BLaER1 (cell line): ENCODE measurements around the gene AMMECR1.

ENCODE experiments used
- H3K27ac ChIP-seq: shearing (Covaris generic); formaldehyde crosslinking; 2 replicates; pipeline ENCODE4 v1.8.1; 2022
- H3K27me3 ChIP-seq: shearing (Covaris generic); formaldehyde crosslinking; 2 replicates; pipeline ENCODE4 v1.8.1; 2022
- H3K36me3 ChIP-seq: shearing (Covaris generic); formaldehyde crosslinking; 2 replicates; pipeline ENCODE4 v1.8.1; 2022
- H3K4me1 ChIP-seq: shearing (Covaris generic); formaldehyde crosslinking; 2 replicates; pipeline ENCODE4 v1.8.1; 2022
- H3K4me2 ChIP-seq: shearing (Covaris generic); formaldehyde crosslinking; 2 replicates; pipeline ENCODE4 v1.8.1; 2022
- H3K4me3 ChIP-seq: shearing (Covaris generic); formaldehyde crosslinking; 2 replicates; pipeline ENCODE4 v1.8.1; 2022
- H3K9ac ChIP-seq: shearing (Covaris generic); formaldehyde crosslinking; 2 replicates; pipeline ENCODE4 v1.8.1; 2022
- H3K9me3 ChIP-seq: shearing (Covaris generic); formaldehyde crosslinking; 2 replicates; pipeline ENCODE4 v1.8.1; 2022
- H4K20me1 ChIP-seq: shearing (Covaris generic); formaldehyde crosslinking; 2 replicates; pipeline ENCODE4 v1.8.1; 2022
- Cebpa-rat ChIP-seq: shearing (Covaris generic); IDR thresholded peaks from 2 replicates; pipeline ENCODE4 v1.8.1; 2022

AMMECR1 gene

GRCh38 chrX:110153896-110154295 is 164.0 kb downstream of the AMMECR1 start:
- TF ChIP-seq Cebpa-rat, result no peak
- Histone ChIP-seq H3K9ac (no peak overlapping the region), H3K4me2 (no peak overlapping the region)

GRCh38 chrX:110153244-110153643 is 164.6 kb downstream of the AMMECR1 start:
- no peak overlapping the region for H3K9ac ChIP-seq
- H3K9me3 ChIP-seq, result no peaks in the 10 kb centered on the region
- no peak overlapping the region for H3K27ac ChIP-seq
- no peaks in the 10 kb centered on the region for H3K36me3 ChIP-seq
- no peaks in the 10 kb centered on the region for H3K4me1 ChIP-seq
- peaks cover 85% of the 10 kb centered on the region for H3K27me3 ChIP-seq
- no peak overlapping the region for H3K4me3 ChIP-seq
- no peak overlapping the region for H3K4me2 ChIP-seq
- peaks cover 26% of the 10 kb centered on the region; the same call in 1 of the 2 replicates for H4K20me1 ChIP-seq
- TF ChIP-seq Cebpa-rat, result no peak

More at GRCh38 chrX:110153896-110154295, 164.0 kb downstream of the AMMECR1 start:
- peaks cover 33% of the 10 kb centered on the region; the same call in 1 of the 2 replicates for H4K20me1 ChIP-seq
- no peak overlapping the region for H3K4me3 ChIP-seq
- H3K27ac ChIP-seq, result no peak overlapping the region
- peaks cover 84% of the 10 kb centered on the region for H3K27me3 ChIP-seq
- no peaks in the 10 kb centered on the region for H3K4me1 ChIP-seq
- no peaks in the 10 kb centered on the region for H3K36me3 ChIP-seq
- H3K9me3 ChIP-seq, result no peaks in the 10 kb centered on the region

GRCh38 chrX:110146521-110146920 is 171.4 kb downstream of the AMMECR1 start:
- H3K4me3 ChIP-seq, result no peak overlapping the region
- no peak overlapping the region for H3K27ac ChIP-seq
- H3K27me3 ChIP-seq, result peaks cover 51% of the 10 kb centered on the region
- no peak overlapping the region for H3K4me2 ChIP-seq
- no peak for TF ChIP-seq Cebpa-rat
- H3K4me1 ChIP-seq, result no peaks in the 10 kb centered on the region
- no peak overlapping the region for H3K9ac ChIP-seq
- H4K20me1 ChIP-seq, result peaks cover 13% of the 10 kb centered on the region
- H3K36me3 ChIP-seq, result no peaks in the 10 kb centered on the region; the same call in 1 of the 2 replicates
- H3K9me3 ChIP-seq, result 0 out of 2 replicates have a peak, but pooled peaks cover 5% of the 10 kb centered on the region

GRCh38 chrX:110145854-110146253 is 172.0 kb downstream of the AMMECR1 start:
- Histone ChIP-seq H3K4me3 (no peak overlapping the region), H3K27ac (no peak overlapping the region), H3K9me3 (peaks cover 11% of the 10 kb centered on the region), H3K9ac (no peak overlapping the region), H3K27me3 (peaks cover 44% of the 10 kb centered on the region), H3K4me1 (no peaks in the 10 kb centered on the region), H4K20me1 (peaks cover 13% of the 10 kb centered on the region), H3K4me2 (no peak overlapping the region), H3K36me3 (no peaks in the 10 kb centered on the region; the same call in 1 of the 2 replicates)
- no peak for TF ChIP-seq Cebpa-rat

- Histone ChIP-seq H3K9me3 (peaks cover 16% of the 10 kb centered on the region), H3K4me1 (no peaks in the 10 kb centered on the region), H3K27ac (no peak overlapping the region), H3K36me3 (no peaks in the 10 kb centered on the region; the same call in 1 of the 2 replicates), H3K4me2 (no peak overlapping the region), H3K4me3 (no peak overlapping the region), H4K20me1 (peaks cover 13% of the 10 kb centered on the region), H3K27me3 (peaks cover 45% of the 10 kb centered on the region), H3K9ac (no peak overlapping the region)
- no peak for TF ChIP-seq Cebpa-rat
These were observed 172.6 kb downstream of the AMMECR1 start for GRCh38 chrX:110145311-110145710.
